GM23248 (cell line): ENCODE results near the gene RRN3. TPM values are rescaled to one million over a fixed set of nuclear protein-coding genes. Genes with fewer than 3 reads are reported as not detected.
"Not testable (repeated sequence)": the region's sequence is repeated elsewhere in the genome, so short reads cannot be mapped to it uniquely, and the experiment has no call there.

Experiments used
- DNase-seq: peaks from one replicate; pipeline ENCODE4 v3.0.0-alpha.2; 2015
- H2AFZ ChIP-seq: fragments of 200-600 bp; sonication (generic); 2 replicates; pipeline ENCODE4 v1.6.1; 2016; ENCODE audit warnings: antibody characterized with exemption
- H3F3A ChIP-seq: fragments of 200-600 bp; sonication (generic); 2 replicates; pipeline ENCODE4 v1.6.1; 2016; ENCODE audit warnings: mild to moderate bottlenecking, antibody characterized with exemption, mixed run types; ENCODE audit not compliant: insufficient read depth
- H3K27ac ChIP-seq: fragments of 200-600 bp; sonication (generic); 2 replicates; pipeline ENCODE4 v1.5.1; 2016; ENCODE audit warnings: mild to moderate bottlenecking
- H3K27me3 ChIP-seq: fragments of 200-600 bp; sonication (generic); replicated peaks from 2 replicates; pipeline ENCODE4 v1.6.1; 2016; ENCODE audit warnings: mild to moderate bottlenecking; ENCODE audit not compliant: insufficient read depth
- H3K36me3 ChIP-seq: fragments of 200-600 bp; sonication (generic); 2 replicates; pipeline ENCODE4 v1.6.1; 2016; ENCODE audit warnings: low read depth, mild to moderate bottlenecking
- H3K4me1 ChIP-seq: fragments of 200-600 bp; sonication (generic); 2 replicates; pipeline ENCODE4 v1.6.1; 2016; ENCODE audit warnings: mild to moderate bottlenecking; ENCODE audit not compliant: insufficient read depth
- H3K4me2 ChIP-seq: fragments of 200-600 bp; sonication (generic); one replicate; pipeline ENCODE4 v1.6.1; 2016; ENCODE audit warnings: mild to moderate bottlenecking; ENCODE audit not compliant: unreplicated experiment
- H3K4me3 ChIP-seq: fragments of 200-600 bp; sonication (generic); 2 replicates; pipeline ENCODE4 v1.5.1; 2016; ENCODE audit warnings: mild to moderate bottlenecking
- H3K79me2 ChIP-seq: fragments of 200-600 bp; sonication (generic); 2 replicates; pipeline ENCODE4 v1.6.1; 2016; ENCODE audit warnings: mild to moderate bottlenecking; ENCODE audit not compliant: insufficient read depth
- H3K9ac ChIP-seq: fragments of 200-600 bp; sonication (generic); 2 replicates; pipeline ENCODE4 v1.6.1; 2016; ENCODE audit warnings: mild to moderate bottlenecking
- H3K9me2 ChIP-seq: fragments of 200-600 bp; sonication (generic); 2 replicates; pipeline ENCODE4 v1.6.1; 2016; ENCODE audit warnings: mixed run types, mild to moderate bottlenecking, moderate library complexity; ENCODE audit not compliant: insufficient read depth
- H3K9me3 ChIP-seq: fragments of 200-600 bp; sonication (generic); one replicate; pipeline ENCODE4 v1.6.1; 2017; ENCODE audit warnings: low read depth
- H4K20me1 ChIP-seq: fragments of 200-600 bp; sonication (generic); 2 replicates; pipeline ENCODE4 v1.6.0; 2016; ENCODE audit not compliant: insufficient read depth
- EZH2 ChIP-seq: fragments of 200-600 bp; sonication (generic); IDR thresholded peaks from 2 replicates; pipeline ENCODE4 v1.6.1; 2018; ENCODE audit warnings: antibody characterized with exemption, mild to moderate bottlenecking; ENCODE audit not compliant: insufficient read depth, poor library complexity, severe bottlenecking
- EZH2phosphoT487 ChIP-seq: fragments of 200-600 bp; sonication (generic); IDR thresholded peaks from 2 replicates; pipeline ENCODE4 v1.6.1; 2018; ENCODE audit warnings: antibody characterized with exemption, moderate library complexity, mild to moderate bottlenecking, low read depth; ENCODE audit not compliant: insufficient read depth
- WGBS, 2 experiments: methylation state at CpG; one replicate each; pipeline ENCODE4 v1.1.6; 2015 to 2017; ENCODE audit warnings: low lambda C conversion rate in 2 of 2, low coverage in 1 of 2; ENCODE audit errors: missing lambda C conversion rate in 2 of 2; 5-methylcytosine and 5-hydroxymethylcytosine counted together
- in situ Hi-C: fragments of 300-500 bp; cut with MboI; formaldehyde crosslinking; loops from 2 replicates; pipeline ENCODE4 v1.15.0; 2020
- polyA plus RNA-seq: library from polyadenylated mRNA; unstranded; fragments of >200 nt; fragmentation: Nextera tagmentation; extraction: Ambion mirVana; gene quantifications from 2 replicates; pipeline ENCODE4 v1.2.1, GENCODE V29; 2016
- total RNA-seq: library from RNA; depleted of rRNA; stranded (reverse); fragments of >200 nt; shearing (Covaris generic); gene quantifications from 2 replicates; pipeline ENCODE4 v1.2.3, GENCODE V29; 2014

The RRN3 gene
- total and polyA plus RNA-seq, 2 experiments from 2014 or later, result 24.8 to 36.2 TPM

- no peak overlapping the region for H3K9ac ChIP-seq
- TF ChIP-seq EZH2phosphoT487 (no peak), EZH2 (no peak)
- H2AFZ ChIP-seq, result no peak overlapping the region
- peak; percentile 34 for DNase-seq
- H3K9me2 ChIP-seq, result no peaks in the 10 kb centered on the region
- H3F3A ChIP-seq, result peaks cover 38% of the 10 kb centered on the region
- 91 to 92% methylated on average over 13 of the region's 13 CpGs for WGBS, 2 experiments
- no peak overlapping the region for H3K4me3 ChIP-seq
- H4K20me1 ChIP-seq, result no peaks in the 10 kb centered on the region
- peaks cover 25% of the 10 kb centered on the region for H3K4me1 ChIP-seq
- in situ Hi-C loops, result no loop called here
- no peaks in the 10 kb centered on the region for H3K27me3 ChIP-seq
- no peak overlapping the region for H3K27ac ChIP-seq
- peaks cover 22% of the 10 kb centered on the region for H3K79me2 ChIP-seq
- H3K36me3 ChIP-seq, result peaks cover 43% of the 10 kb centered on the region
- no peaks in the 10 kb centered on the region for H3K9me3 ChIP-seq
- H3K4me2 ChIP-seq, result no peak overlapping the region
These were observed 61.3 kb downstream of the RRN3 start for GRCh38 chr16:15032547-15033308.

- Histone ChIP-seq H3K79me2 (peaks cover 33% of the 10 kb centered on the region), H3K27me3 (no peaks in the 10 kb centered on the region)
- WGBS, 2 experiments, result 93 to 96% methylated on average over 8 of the region's 8 CpGs
These were observed 62.5 kb downstream of the RRN3 start for GRCh38 chr16:15031586-15031985.

GRCh38 chr16:15031179-15031578, 62.9 kb downstream of the RRN3 start:
- Histone ChIP-seq H3K79me2 (peaks cover 37% of the 10 kb centered on the region), H3K27me3 (no peaks in the 10 kb centered on the region), H3K4me2 (no peak overlapping the region), H3K9me3 (no peaks in the 10 kb centered on the region), H3K9ac (no peak overlapping the region), H3K36me3 (peaks cover 28% of the 10 kb centered on the region), H2AFZ (no peak overlapping the region), H3K27ac (no peak overlapping the region), H3K4me1 (peaks cover 25% of the 10 kb centered on the region), H3K9me2 (no peaks in the 10 kb centered on the region), H3K4me3 (no peak overlapping the region), H3F3A (peaks cover 36% of the 10 kb centered on the region), H4K20me1 (no peaks in the 10 kb centered on the region)
- TF ChIP-seq EZH2, result no peak
- no peak for TF ChIP-seq EZH2phosphoT487
- DNase-seq, result no peak
- 97 to 100% methylated on average over 2 of the region's 2 CpGs for WGBS, 2 experiments
- in situ Hi-C loops, result no loop called here

More at GRCh38 chr16:15031586-15031985, 62.5 kb downstream of the RRN3 start:
- H3K9me2 ChIP-seq, result no peaks in the 10 kb centered on the region
- TF ChIP-seq EZH2phosphoT487, result no peak
- TF ChIP-seq EZH2, result no peak
- no peak overlapping the region for H2AFZ ChIP-seq
- H3K36me3 ChIP-seq, result peaks cover 32% of the 10 kb centered on the region
- peaks cover 36% of the 10 kb centered on the region for H3F3A ChIP-seq
- DNase-seq, result no peak
- no peak overlapping the region for H3K27ac ChIP-seq
- no peaks in the 10 kb centered on the region for H3K9me3 ChIP-seq
- H4K20me1 ChIP-seq, result no peaks in the 10 kb centered on the region
- H3K4me1 ChIP-seq, result peaks cover 25% of the 10 kb centered on the region
- H3K4me3 ChIP-seq, result no peak overlapping the region
- H3K4me2 ChIP-seq, result no peak overlapping the region
- no peak overlapping the region for H3K9ac ChIP-seq
- in situ Hi-C loops, result no loop called here

GRCh38 chr16:15029749-15030148, 64.3 kb downstream of the RRN3 start:
- Histone ChIP-seq H3K4me1 (peaks cover 32% of the 10 kb centered on the region), H3K27ac (peak overlapping the region; percentile 78), H3K36me3 (peaks cover 18% of the 10 kb centered on the region; the same call in 1 of the 2 replicates), H3K9ac (peak overlapping the region; percentile 48), H3F3A (peaks cover 41% of the 10 kb centered on the region), H3K79me2 (peaks cover 46% of the 10 kb centered on the region)
- peak; percentile 19 for DNase-seq
- H3K4me2 ChIP-seq, H4K20me1 ChIP-seq, H3K9me3 ChIP-seq, H3K4me3 ChIP-seq, H2AFZ ChIP-seq, in situ Hi-C loops, H3K27me3 ChIP-seq, H3K9me2 ChIP-seq: not testable (repeated sequence)
- 64 to 66% methylated on average over 6 of the region's 6 CpGs for WGBS, 2 experiments

GRCh38 chr16:15028801-15029698, 65.0 kb downstream of the RRN3 start:
- H3K9me3 ChIP-seq, H3K27me3 ChIP-seq, H3K9me2 ChIP-seq, H3K4me3 ChIP-seq, H4K20me1 ChIP-seq, H2AFZ ChIP-seq, in situ Hi-C loops: not testable (repeated sequence)
- peak; percentile 84 for DNase-seq
- H3K27ac ChIP-seq, result peak overlapping the region; percentile 78
- peaks cover 42% of the 10 kb centered on the region for H3F3A ChIP-seq
- peaks cover 33% of the 10 kb centered on the region for H3K4me1 ChIP-seq
- WGBS, 2 experiments, result 53 to 66% methylated on average over 27 of the region's 27 CpGs
- peak overlapping the region; percentile 51 for H3K9ac ChIP-seq
- H3K79me2 ChIP-seq, result peaks cover 53% of the 10 kb centered on the region
- H3K36me3 ChIP-seq, result peaks cover 17% of the 10 kb centered on the region; the same call in 1 of the 2 replicates
- peak overlapping the region; percentile 15 for H3K4me2 ChIP-seq

GRCh38 chr16:15028345-15028715, 65.7 kb downstream of the RRN3 start:
- Histone ChIP-seq H3K4me1 (peaks cover 33% of the 10 kb centered on the region), H3K79me2 (peaks cover 59% of the 10 kb centered on the region), H3K36me3 (peaks cover 14% of the 10 kb centered on the region; the same call in 1 of the 2 replicates), H3K27ac (peak overlapping the region; percentile 78), H3F3A (peaks cover 47% of the 10 kb centered on the region), H3K4me2 (peak overlapping the region; percentile 15), H3K9ac (peak overlapping the region; percentile 51)
- 69 to 79% methylated on average over 6 of the region's 6 CpGs for WGBS, 2 experiments
- H3K27me3 ChIP-seq, H3K9me2 ChIP-seq, DNase-seq, in situ Hi-C loops, H3K9me3 ChIP-seq, H2AFZ ChIP-seq, H3K4me3 ChIP-seq, H4K20me1 ChIP-seq: not testable (repeated sequence)
